HG03342 (cell line): ENCODE data around the gene RNASE8.

Experiments used
- ATAC-seq: cut with Tn5 transposase; IDR thresholded peaks from one replicate; pipeline ENCODE4 v1.9.1; 2021; ENCODE audit warnings: mild to moderate bottlenecking, moderate library complexity; ENCODE audit not compliant: unreplicated experiment

Gene RNASE8

GRCh38 chr14:21090194-21090939 lies 32.7 kb downstream of the RNASE8 start:
- ATAC-seq: no peak

DNA sequence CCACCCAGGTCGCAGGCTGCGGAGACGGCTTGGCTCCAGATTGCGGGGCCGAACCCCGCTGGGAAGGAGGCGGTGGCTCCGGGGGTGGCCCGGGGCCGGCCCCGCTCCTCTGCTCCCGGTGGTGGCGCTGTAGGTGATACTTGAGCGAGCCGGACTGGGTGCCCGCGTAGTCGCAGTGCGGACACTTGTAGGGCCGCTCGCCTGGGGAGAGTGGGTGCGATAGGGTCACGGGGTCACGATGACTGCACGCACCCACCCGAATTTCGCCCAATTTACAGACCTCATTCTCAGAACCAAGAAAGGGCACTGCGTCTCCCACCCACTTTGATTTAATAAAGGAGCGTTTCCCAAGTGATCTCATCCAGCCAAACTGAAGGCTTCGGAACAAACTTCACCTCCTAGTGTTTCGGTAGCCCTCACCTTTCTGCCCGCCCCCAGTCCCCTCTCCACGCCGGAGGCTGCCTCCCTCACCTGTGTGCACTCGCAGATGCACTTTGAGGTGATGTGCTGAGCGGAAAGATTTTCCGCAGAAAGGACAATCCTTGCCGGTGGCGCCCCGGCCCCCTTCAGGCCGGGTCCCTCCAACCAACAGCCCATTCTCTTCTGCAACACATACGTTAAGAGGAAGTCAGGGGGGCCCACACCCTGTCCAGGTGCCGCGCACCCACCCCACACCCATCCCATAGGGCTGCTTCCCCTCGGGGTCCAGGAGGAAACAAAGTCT lies 33.5 kb downstream of the RNASE8 start:
- ATAC-seq: no peak

DNA sequence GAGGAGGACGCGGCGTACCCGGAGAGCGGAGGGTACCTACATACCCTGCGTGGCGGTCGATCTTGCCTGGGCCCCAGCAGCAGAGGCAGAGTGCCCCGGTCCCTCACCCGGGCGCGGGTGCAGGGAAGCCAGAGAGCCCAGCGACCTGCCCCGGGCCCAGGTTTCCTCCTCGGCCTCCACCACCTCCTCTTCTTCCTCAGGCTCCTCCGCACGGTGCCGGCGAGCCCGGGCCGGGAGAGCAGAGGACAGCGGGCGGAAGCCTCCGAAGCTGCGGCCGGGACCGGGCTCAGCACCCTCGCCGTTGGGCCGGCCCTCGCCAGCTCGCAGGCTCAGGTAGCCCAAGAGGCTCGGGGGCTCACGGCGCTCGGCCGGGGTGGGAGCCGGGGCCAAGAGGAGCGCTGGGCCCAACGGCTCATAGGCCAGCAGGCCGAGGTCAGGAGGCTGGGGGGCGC lies 34.2 kb downstream of the RNASE8 start:
- no peak for ATAC-seq

GRCh38 chr14:21092273-21093011 lies 34.8 kb downstream of the RNASE8 start:
- peak; percentile 85 for ATAC-seq

- ATAC-seq: no peak
Observed at GRCh38 chr14:21093018-21093417, 35.4 kb downstream of the RNASE8 start.

DNA sequence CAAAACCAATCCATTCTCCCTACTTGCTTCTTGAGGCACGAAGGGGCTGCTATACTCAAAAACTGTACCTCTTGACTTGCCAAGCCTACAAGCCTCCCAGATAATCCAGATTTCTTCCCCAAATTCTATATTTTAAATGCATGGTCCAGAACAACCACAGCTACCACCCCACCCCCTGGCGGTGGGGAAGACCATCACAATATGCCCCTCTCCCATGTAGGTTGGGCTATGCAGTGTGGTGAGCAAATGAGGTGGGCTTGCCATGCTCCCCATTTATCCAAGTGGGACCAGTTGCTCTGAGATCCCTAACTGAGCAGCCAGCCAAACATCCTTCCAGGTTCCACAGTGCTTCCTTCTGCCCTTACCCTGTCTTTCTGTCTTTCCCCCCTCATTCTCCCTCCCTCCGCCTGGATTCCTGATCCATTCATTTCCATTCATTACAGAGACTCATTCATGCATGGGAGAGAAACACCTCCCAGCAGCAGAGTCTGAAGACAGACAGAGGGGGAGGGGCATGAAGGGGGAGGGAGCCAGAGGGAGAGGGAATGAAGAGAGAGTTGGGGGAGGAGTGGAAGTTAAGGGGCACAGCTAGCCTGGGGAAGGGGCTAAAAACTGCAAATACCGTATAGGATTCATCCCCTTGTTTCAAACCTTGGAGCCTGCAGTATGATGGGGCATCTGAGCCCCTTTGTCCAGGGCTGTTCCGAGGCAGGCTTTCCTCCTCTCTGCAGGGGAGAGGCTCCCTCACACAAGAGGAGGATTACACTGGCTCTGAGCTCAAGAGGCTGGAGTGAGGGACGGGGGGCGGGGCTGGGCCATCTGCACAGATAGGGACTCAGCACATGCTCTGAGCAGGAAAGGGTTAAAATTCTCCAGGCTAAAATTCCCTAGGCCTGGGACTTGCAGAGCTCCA lies 36.4 kb downstream of the RNASE8 start:
- ATAC-seq: no peak

- ATAC-seq: no peak
Observed at GRCh38 chr14:21095430-21096205, 38.0 kb downstream of the RNASE8 start.

DNA sequence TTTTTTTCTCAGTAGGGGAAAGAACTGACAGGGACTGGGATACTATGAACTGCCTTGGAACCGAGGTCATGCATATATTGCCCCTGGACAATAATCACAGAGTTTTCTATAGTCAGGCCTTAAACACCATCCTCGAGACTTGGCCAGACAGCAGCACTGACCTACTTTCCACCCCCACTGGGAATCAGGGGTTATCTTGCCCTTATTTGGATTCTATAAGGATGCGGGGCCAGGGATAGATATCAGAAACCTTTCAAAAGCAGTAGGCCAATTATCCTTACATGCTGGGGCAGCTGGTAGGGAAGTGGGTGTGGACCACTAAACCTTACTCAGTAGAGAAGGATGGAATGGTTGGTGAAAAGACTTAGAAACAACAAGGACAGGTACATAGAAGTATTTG lies 38.8 kb downstream of the RNASE8 start:
- no peak for ATAC-seq

- no peak for ATAC-seq
Observed at GRCh38 chr14:21096978-21097635, 39.5 kb downstream of the RNASE8 start.

DNA sequence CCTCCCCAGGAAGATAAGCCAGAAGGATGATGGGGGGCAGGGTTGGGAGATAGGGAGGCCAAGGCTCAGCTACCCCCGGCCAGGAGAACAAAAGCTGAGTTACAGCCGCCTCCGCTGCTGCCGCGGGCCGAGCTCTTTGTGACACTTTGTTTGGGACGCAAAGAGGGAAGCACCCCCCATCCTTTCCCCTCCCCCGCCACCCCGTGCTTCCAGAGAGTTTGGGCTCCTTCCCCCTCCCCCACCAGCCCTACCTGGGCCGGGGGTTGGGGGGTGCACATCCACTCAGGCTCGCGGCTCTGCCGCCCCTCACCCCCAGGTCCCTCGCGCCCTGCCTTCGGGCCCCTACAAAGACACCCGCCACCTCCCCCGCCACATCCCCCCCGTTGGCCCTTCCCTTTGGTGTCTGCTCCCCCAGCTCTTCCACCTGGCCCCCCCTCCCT lies 40.0 kb downstream of the RNASE8 start:
- no peak for ATAC-seq

GRCh38 chr14:21098076-21098891 lies 40.7 kb downstream of the RNASE8 start, which contains the start of gene ZNF219:
ZNF219 (minus strand) TSS chr14:21098655; CDS start chr14:21093591, 5,064 bp downstream.
- ATAC-seq: no peak

- ATAC-seq: no peak
Observed at GRCh38 chr14:21098892-21099595, 41.4 kb downstream of the RNASE8 start.

- no peak for ATAC-seq
Observed at GRCh38 chr14:21099596-21099985, 42.0 kb downstream of the RNASE8 start.

DNA sequence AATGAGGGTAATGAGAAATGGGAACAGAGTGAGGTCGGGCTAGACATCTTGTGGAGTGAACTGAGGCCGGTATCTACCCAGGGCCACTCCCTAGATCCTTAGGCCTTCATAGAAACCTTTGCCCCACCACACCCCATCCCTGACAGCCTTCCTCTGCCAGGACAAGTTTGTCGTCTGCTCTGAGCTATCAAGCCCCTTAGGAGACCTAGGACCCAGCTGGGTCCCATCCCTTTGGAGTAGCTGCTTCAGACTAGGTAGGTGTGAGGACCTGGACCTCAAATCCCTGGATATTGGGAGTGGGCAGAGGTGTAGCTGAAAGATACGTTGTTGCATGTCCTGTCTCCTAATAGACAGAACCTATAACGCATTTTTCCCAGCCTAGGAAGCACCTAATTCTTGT lies 43.3 kb downstream of the RNASE8 start, which contains the start of gene TMEM253:
Gene TMEM253 (plus strand): TSS at position 136 of the 400 bp plus-strand sequence. CDS start 278 bp downstream, outside the sequence.
- no peak for ATAC-seq

DNA sequence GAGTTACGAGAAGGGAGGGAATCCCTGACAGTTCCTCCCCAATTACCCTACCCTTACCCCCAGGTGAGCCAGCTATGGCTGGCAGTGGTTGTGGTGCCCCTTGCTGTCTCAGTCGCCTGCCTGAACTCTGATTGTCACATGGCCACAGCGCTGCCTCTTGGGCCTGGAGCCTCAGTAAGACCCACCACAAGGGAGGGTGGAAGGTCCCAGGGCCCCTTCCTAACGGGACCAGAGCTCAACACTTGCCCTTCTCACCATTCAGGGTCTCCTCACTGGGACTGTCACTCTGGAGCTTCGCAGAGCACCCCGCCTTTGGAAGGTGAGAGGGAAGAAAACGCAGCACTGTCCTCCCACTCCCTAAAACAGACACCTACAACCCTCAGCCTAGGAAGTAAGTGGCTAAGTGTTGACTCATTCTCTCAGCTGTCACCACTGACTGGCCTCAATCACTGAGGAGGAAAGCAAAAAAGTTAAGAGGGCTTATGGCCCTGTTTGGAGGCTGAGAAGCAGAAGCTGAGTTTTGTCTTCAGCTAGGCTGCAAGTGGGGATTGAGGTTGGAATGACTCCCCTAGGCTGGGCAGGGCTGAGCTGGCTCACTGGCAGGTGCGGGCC lies 44.3 kb downstream of the RNASE8 start:
- ATAC-seq: no peak

DNA sequence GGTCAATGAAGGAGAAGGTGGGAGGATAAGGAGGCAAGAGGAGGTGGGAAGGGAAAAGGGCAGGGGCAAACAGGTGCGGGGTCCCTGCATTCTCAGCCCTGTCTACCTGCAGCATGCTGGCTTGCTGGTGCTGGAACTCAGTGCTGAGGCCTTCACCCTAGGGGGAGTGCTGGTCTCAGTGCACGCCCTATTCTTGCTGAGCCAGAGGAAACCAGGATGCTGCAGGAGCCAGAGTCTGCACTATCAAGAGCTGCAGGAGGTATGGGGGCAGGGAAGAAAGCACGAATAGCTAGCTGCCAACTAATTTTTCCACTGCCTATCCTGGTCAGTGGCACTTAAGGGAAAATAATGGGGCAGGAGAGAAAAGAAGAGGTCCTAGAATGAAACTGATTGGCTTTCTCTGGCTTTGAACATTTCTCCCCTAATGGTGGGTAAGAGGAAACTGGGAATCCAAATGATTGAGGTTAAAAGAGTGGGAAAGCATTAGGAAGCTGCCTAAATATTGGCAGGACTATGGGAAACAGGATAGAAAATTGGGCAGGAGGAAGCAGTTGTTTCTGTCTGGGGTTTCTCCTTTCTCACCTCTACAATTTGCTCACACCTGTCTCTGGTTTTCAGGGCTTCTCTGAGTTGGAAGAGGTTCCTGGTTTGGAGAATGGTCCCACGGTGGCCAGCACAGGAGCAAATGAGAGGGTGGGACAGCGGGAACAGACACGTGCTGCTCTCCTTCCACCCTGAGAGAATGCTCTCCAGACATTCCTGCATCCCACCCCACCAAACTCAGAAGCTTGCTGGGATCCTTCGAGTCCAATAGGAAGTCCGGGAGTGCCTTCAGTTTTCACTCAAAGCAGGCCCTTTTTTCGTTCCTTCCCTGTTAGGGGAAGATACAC lies 45.1 kb downstream of the RNASE8 start:
- no peak for ATAC-seq
